Sigmoid colon (tissue), 4 donors: ENCODE data around the gene ACSL6.

Experiments
- POLR2A ChIP-seq, 2 donors: fragments of 450-650 bp; IDR thresholded peaks; one replicate each; pipeline ENCODE4 v1.6.1; 2016; ENCODE audit warnings: antibody characterized with exemption in 2 of 2, mild to moderate bottlenecking in 2 of 2, moderate library complexity in 2 of 2
- POLR2AphosphoS5 ChIP-seq, 4 donors: sonication (generic); formaldehyde crosslinking; IDR thresholded peaks; one replicate each; pipeline ENCODE4 v1.6.1; 2017; ENCODE audit warnings: antibody characterized with exemption in 4 of 4

- TF ChIP-seq POLR2AphosphoS5 (IDR thresholded peaks at IDR 0.05) (no peak), POLR2A (IDR thresholded peaks at IDR 0.05) (no peak)
These were observed 49.2 kb upstream of the ACSL6 start, which contains the start of gene IL3 for GRCh38 chr5:132060501-132061161.
